Ovary (tissue), 9 donors: ENCODE measurements around the gene CLIP2. TPM values are rescaled to one million over a fixed set of nuclear protein-coding genes. Genes with fewer than 3 reads are reported as not detected.

Experiments
- DNase-seq, 5 donors: peaks; one replicate each; pipeline ENCODE4 v3.0.0-alpha.2; 2019 to 2020
- H3K27ac ChIP-seq, 2 donors: fragments of 200-600 bp; one replicate each; pipeline versions ENCODE4 v1.5.1 to v1.8.0; 2019 to 2022
- H3K27me3 ChIP-seq: fragments of 200-600 bp; one replicate; pipeline ENCODE4 v1.8.0; 2022
- H3K36me3 ChIP-seq: fragments of 200-600 bp; sonication (generic); one replicate; pipeline ENCODE4 v1.5.1; 2019
- H3K4me1 ChIP-seq: one replicate; pipeline ENCODE4 v1.8.1; 2013; ENCODE audit warnings: mild to moderate bottlenecking, moderate library complexity; ENCODE audit not compliant: insufficient read depth
- H3K4me3 ChIP-seq: fragments of 200-600 bp; sonication (generic); one replicate; pipeline ENCODE4 v1.5.1; 2017
- H3K9me3 ChIP-seq, 2 donors: fragments of 200-600 bp in 1 of 2; sonication (generic) in 1 of 2; one replicate each; pipeline versions ENCODE4 v1.5.1 to v1.8.1; 2013 to 2019; ENCODE audit warnings: mild to moderate bottlenecking in 1 of 2, moderate library complexity in 1 of 2
- EP300 ChIP-seq: sonication (generic); formaldehyde crosslinking; IDR thresholded peaks from one replicate; pipeline ENCODE4 v1.6.1; 2017; ENCODE audit warnings: antibody characterized with exemption
- POLR2A ChIP-seq: fragments of 450-650 bp; IDR thresholded peaks from one replicate; pipeline ENCODE4 v1.6.1; 2017; ENCODE audit warnings: antibody characterized with exemption, mild to moderate bottlenecking, moderate library complexity
- WGBS, 3 donors: extraction: QIAGEN DNeasy Blood & Tissue Kit in 1 of 3; methylation state at CpG; one replicate each; pipeline versions ENCODE4 v1.1.5 to v1.1.7; 2013 to 2017; 5-methylcytosine and 5-hydroxymethylcytosine counted together
- intact Hi-C, 4 donors: fragments of 100-400 bp; cut with DNase I; formaldehyde crosslinking; loops; one replicate each; pipeline versions ENCODE4 v1.11.0 to v1.15.1; 2022 to 2023
- polyA plus RNA-seq, 2 donors: library from polyadenylated mRNA; stranded (reverse); fragments of 200-250 nt in 1 of 2; fragments of 350-450 nt in 1 of 2; fragmentation: Illumina TruSeq in 1 of 2; extraction: RNeasy Lipid Tissue Mini Kit (QIAGEN cat#74804) in 1 of 2; gene quantifications; one replicate each; pipeline ENCODE4 v1.2.3, GENCODE V29; 2013 to 2014
- total RNA-seq, 7 donors: library from RNA; depleted of rRNA in 2 of 7; stranded (reverse); fragments of >200 nt in 2 of 7; fragmentation: NEBNext Ultra II Directional in 3 of 7; extraction: Animal tissue kit (Norgen Biotek cat#: 25700) in 3 of 7; gene quantifications; one replicate each; pipeline versions ENCODE4 v1.1.0 to v1.2.4, GENCODE V29; 2016 to 2023
- TF ChIP-seq, protein P1 (sequence below), 3 donors: fragments of 450-650 bp in 2 of 3; fragments of 200-600 bp in 1 of 3; IDR thresholded peaks; one replicate each; pipeline versions ENCODE4 v1.5.1 to v1.8.0; 2016 to 2022; ENCODE audit warnings: antibody characterized with exemption in 3 of 3, mild to moderate bottlenecking in 1 of 3
- donor health status: DM: no; HTN: no; CAD: no; lungs with moderate emphysema.
- donor health status: DM: no; HTN: no; CAD: no.
- donor health status: Bipolar disorder and iron deficiency.
- donor health status: DM: yes; HTN: yes; CAD: no.
- donor health status: DM: no; HTN: no; CAD: no.
- donor health status: DM: yes; HTN: yes; CAD: no.

The CLIP2 gene
- total and polyA plus RNA-seq, 9 donors: 5.1 to 51.5 (median 28.9) TPM

DNA sequence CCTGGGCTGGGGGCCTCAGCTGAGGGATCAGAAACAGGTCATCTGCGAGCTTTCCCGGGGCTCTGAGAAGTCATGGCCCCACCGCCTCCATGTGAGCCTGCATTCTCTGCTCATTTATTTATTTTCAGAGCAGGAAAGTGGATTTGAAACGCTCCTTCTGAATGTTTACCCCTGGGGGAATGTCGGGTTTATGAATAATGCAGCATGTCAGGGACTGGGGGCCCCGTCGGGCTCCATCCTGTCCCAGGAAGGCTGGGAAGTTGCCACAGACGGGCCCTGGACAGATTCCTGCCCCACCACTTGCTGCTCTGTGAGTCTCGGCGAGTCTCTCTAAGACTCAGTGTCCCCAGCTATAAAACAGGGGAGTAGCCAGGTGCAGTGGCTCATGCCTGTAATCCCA is 152.6 kb downstream of the CLIP2 start:
- intact Hi-C loops: loop anchor here in 1 of 4 donors (10.0 kb wide), 1 partner anchor 123 kb away; no protein-coding TSS in a partner anchor
- H3K27me3 ChIP-seq: no peaks in the 10 kb centered on the region
- H3K4me3 ChIP-seq: no peak overlapping the region
- no peaks in the 10 kb centered on the region for H3K4me1 ChIP-seq
- H3K9me3 ChIP-seq: no peaks in the 10 kb centered on the region
- no peak for DNase-seq
- no peak for TF ChIP-seq EP300
- TF ChIP-seq, protein P1, sequence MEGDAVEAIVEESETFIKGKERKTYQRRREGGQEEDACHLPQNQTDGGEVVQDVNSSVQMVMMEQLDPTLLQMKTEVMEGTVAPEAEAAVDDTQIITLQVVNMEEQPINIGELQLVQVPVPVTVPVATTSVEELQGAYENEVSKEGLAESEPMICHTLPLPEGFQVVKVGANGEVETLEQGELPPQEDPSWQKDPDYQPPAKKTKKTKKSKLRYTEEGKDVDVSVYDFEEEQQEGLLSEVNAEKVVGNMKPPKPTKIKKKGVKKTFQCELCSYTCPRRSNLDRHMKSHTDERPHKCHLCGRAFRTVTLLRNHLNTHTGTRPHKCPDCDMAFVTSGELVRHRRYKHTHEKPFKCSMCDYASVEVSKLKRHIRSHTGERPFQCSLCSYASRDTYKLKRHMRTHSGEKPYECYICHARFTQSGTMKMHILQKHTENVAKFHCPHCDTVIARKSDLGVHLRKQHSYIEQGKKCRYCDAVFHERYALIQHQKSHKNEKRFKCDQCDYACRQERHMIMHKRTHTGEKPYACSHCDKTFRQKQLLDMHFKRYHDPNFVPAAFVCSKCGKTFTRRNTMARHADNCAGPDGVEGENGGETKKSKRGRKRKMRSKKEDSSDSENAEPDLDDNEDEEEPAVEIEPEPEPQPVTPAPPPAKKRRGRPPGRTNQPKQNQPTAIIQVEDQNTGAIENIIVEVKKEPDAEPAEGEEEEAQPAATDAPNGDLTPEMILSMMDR (IDR thresholded peaks at IDR 0.05): no peak
- TF ChIP-seq POLR2A: no peak
- H3K27ac ChIP-seq: no peak overlapping the region
- no peaks in the 10 kb centered on the region for H3K36me3 ChIP-seq
- WGBS, 3 donors: 75 to 85% (median 83%) methylated on average over 9 to 10 of the region's 10 CpGs

DNA sequence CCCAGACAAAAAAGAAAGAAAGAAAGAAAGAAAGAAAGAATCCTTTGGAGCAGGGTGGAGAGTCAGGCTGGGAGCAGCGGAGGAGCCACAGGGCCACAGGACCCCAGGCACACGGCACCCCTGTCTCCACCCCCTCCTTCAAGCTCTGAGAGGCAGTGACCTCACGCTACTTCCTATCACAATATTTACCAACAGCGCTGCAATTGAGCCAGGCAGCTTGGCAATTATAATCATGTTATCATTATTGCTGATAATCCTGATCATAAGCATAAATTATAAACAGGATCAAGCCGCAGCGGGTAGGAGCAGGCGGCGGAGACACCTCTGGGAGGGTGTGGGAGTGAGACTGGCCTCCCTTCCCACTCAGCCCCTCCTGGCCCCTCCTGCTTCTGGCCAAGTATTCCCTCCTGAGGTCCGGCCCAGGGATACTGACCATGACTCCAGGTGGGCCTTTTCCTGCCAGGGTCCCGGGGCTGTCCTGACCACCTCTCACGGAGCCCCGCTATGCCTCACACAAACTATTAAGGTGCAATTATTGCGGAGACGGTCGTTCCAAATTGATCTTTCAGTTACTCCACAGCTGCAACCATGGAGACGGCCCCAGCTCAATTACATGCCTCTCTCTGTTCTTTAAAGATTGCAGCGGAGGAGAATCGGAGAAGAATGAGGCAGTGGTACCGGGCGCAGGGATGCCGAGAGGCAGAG is 154.5 kb downstream of the CLIP2 start:
- H3K27me3 ChIP-seq: no peaks in the 10 kb centered on the region
- no peak overlapping the region for H3K27ac ChIP-seq
- WGBS, 3 donors: 14 to 23% (median 17%) methylated on average over 21 of the region's 21 CpGs
- no peak for TF ChIP-seq EP300
- TF ChIP-seq, protein P1 (IDR thresholded peaks at IDR 0.05): no peak
- no peak for TF ChIP-seq POLR2A
- no peaks in the 10 kb centered on the region for H3K36me3 ChIP-seq
- no peak overlapping the region for H3K4me3 ChIP-seq
- no peaks in the 10 kb centered on the region for H3K9me3 ChIP-seq
- intact Hi-C loops: loop anchor here in 1 of 4 donors (10.0 kb wide), 1 partner anchor 121 kb away; no protein-coding TSS in a partner anchor
- no peak for DNase-seq
- H3K4me1 ChIP-seq: no peaks in the 10 kb centered on the region

DNA sequence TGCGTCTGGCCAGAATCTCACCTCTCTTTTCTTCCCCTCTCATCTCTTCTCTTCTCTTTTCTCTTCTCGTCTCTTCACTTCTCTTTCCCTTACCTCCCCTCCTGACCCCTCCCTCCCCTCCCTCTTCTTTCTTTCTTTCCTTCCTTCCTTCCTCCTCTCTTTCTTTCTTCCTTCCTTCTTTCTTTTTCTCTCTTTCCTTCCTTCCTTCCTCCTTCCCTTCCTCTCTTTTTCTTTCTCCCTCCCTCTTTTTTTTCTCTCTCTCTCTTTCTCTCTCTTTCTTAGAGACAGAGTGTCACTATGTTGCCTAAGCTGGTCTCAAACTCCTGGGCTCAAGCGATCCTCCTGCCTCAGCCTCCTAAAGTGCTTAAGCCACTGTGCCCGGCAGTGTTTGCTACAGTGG is 159.9 kb downstream of the CLIP2 start:
- intact Hi-C loops: loop anchor here in 1 of 4 donors (10.0 kb wide), 1 partner anchor 116 kb away; no protein-coding TSS in a partner anchor
- 92 to 96% (median 95%) methylated on average over 4 of the region's 4 CpGs for WGBS, 3 donors
- H3K27ac ChIP-seq: no peak overlapping the region
- no peak overlapping the region for H3K4me3 ChIP-seq
- TF ChIP-seq, protein P1 (IDR thresholded peaks at IDR 0.05): no peak
- TF ChIP-seq POLR2A: no peak
- no peak for TF ChIP-seq EP300
- H3K4me1 ChIP-seq: peaks cover 4% of the 10 kb centered on the region
- H3K9me3 ChIP-seq: no peaks in the 10 kb centered on the region
- no peak for DNase-seq
- no peaks in the 10 kb centered on the region for H3K36me3 ChIP-seq
- no peaks in the 10 kb centered on the region for H3K27me3 ChIP-seq

DNA sequence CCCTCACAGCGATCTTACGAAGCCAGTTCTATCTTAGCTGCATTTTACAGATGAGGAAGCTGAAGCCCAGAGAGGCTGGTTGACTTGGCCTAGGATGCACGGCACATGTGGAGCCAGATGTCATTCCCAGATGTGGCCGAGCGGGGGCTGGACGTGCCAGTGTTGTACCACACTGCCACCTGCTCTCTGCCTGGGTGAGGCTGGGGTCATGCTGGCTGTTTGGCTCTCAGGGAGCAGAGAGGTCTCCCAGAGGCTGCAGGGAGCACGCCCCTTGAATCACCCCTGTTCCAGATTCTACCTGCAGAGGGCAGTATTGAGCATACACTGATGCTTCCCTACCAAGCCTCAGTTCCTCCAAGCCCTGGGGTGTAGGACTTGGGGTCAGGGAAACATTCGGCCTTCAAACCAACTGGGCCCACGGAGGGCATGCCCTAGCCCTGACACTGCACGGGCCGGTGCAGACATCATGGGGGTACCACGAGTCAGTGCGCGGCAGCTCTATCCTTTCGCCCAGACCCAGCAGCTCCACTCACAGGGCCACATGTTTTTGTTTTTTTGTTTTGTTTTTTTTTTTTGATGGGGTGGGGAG is 160.7 kb downstream of the CLIP2 start:
- TF ChIP-seq, protein P1 (IDR thresholded peaks at IDR 0.05): peak in 2 of 3 donors; percentile 51 to 70
- no peak for TF ChIP-seq EP300
- no peak for TF ChIP-seq POLR2A
- no peak overlapping the region for H3K4me3 ChIP-seq
- intact Hi-C loops: loop anchor here in 1 of 4 donors (10.0 kb wide), 1 partner anchor 115 kb away; no protein-coding TSS in a partner anchor
- WGBS, 3 donors: 80 to 85% (median 81%) methylated on average over 15 of the region's 15 CpGs
- H3K4me1 ChIP-seq: peaks cover 6% of the 10 kb centered on the region
- H3K9me3 ChIP-seq: no peaks in the 10 kb centered on the region
- no peaks in the 10 kb centered on the region for H3K27me3 ChIP-seq
- H3K36me3 ChIP-seq: no peaks in the 10 kb centered on the region
- H3K27ac ChIP-seq: no peak overlapping the region
- DNase-seq: peak in 3 of 5 donors; percentile 38 to 51 (median 45)
